Stimulated activated CD8-positive, alpha-beta memory T cell treated with anti-CD3 and anti-CD28 coated beads, Interleukin-12 subunit alpha, Interleukin-12 subunit beta, amount 100 ng/mL, for 1 hour (primary cell): Measurements from ENCODE around the gene TLL1.

ENCODE experiments used
- DNase-seq: peaks from one replicate; pipeline ENCODE4 v3.0.0-alpha.2; 2020; ENCODE audit warnings: low read depth

The TLL1 gene

GRCh38 chr4:165894159-165894558 is 21.1 kb downstream of the TLL1 start:
- no peak for DNase-seq

DNA sequence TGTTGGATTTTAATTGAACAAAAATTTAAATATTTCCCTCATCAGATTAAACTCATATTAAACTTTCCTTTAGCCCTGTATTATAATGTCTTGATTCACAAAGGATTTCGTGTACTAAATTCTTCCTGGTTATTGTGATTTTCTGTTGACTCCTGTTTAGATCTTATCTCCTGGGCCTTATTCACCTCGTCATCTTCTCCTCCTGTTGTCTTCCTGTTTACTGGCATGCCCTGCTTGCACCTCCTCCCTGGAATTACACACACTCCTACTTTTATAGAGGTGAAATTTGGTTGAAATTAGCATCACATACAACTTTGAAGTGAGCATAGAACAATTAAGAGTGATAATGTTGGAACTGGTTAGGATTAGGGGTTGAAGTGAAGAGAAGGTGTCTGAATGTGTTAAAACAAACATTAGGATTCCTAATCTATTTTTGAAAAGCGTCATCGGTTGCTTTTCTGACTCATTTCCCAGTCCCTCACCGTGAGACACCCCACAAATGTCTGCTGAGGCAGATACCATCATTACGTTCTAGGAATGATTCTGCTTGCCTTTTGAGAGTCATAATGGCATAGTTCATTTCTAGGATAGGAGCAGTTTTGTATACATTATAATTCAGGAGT is 32.5 kb downstream of the TLL1 start:
- DNase-seq = no peak

GRCh38 chr4:165906272-165906671 is 33.2 kb downstream of the TLL1 start:
- DNase-seq = no peak

DNA sequence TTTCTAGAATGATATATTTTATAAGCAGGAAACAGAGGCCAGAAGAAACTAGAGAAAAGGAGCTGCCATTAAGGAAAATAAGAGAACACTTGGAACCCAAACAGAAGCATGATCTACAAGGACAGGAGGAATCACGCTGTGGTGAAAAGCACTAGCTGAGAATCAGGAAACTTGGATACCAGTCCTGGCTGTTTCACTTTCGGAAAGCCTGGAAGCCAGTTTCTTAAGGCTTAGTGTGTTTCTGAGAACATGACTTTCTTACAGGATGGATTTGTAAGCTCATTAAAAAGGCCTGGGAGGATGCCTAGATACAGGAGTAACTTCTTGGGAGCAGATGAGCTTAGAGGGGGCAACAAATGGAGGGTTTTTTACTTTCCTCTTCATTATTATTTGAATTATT is 36.9 kb downstream of the TLL1 start:
- DNase-seq = no peak

DNA sequence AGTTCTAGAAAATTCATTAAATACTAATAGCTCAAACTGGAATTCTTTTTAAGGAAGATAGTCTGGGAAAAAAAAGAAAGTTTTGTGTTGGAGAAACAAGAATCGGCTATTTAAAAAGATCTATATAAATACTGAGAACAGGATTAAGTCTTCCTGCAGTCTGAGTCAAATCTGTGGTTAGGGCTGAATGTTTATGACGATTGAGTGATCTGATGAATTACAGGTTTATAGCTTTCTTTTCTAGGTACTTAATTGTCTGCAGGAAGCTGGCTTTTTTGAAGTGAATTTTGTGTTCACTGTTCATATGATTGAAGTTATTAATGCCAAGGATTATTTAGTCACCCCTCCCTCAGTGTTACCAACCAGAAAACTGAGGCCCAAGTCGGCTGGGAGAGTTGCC is 42.2 kb downstream of the TLL1 start:
- no peak for DNase-seq

DNA sequence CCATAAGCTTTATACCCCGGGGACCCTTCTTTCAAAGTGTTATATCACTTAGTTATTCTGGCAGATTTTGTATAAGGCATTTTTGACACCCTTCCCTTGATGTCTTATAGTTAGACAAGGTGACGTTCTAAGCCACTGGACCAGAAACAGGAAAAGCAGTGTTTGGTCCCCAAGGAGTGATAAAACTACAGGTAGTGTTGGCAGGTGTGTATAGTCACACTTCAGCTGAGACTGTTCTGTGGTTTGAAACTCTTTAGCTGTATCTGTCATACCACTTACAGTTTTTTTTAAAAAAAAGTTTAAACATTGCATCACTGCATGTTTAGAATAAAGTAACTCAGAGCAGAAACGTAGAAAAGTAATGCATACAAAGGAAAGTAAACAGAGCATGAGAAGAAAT is 48.5 kb downstream of the TLL1 start:
- DNase-seq = no peak

- no peak for DNase-seq
Observed at GRCh38 chr4:165922747-165923146, 49.7 kb downstream of the TLL1 start.

DNA sequence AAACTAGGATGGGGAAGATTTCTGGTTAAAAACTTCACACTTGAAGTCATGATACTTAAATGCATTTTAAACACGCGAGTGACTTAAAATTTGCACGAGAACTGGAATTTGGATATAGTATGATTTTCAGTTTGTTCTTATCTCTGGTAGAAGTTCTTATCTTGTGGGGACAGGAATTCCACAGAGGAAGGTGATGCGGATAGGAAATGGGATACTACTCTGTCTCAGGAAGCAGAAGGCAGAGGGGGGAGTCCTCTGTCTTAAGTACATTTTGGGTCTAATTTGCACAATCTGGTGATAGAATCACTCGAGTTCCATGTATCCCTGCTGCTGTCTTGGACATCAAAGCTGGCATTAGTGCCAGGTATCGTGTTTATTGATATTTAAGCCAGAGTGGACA is 53.3 kb downstream of the TLL1 start:
- DNase-seq = no peak

- DNase-seq = no peak
Observed at GRCh38 chr4:165927366-165927765, 54.3 kb downstream of the TLL1 start.

DNA sequence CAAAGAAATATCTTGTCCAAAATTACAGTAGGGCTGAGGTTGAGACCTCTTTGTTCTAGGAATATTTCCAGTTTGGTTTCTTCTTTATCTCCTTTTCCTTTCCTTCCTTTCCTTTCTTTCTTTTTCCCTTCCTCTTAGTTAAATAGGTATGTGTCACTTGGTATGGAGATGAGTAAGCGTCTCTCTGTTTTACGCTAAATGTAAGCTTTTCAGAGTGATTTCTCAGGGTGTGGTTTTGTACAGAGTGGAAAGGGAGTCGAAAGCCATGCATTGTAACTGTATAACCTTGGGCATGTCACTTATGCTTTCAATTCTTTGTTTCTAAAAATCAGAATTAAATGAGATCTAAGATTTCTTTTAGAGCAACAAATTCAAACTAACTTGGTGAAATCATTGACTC is 54.8 kb downstream of the TLL1 start:
- DNase-seq = no peak

GRCh38 chr4:165928601-165929000 is 55.6 kb downstream of the TLL1 start:
- DNase-seq = no peak

DNA sequence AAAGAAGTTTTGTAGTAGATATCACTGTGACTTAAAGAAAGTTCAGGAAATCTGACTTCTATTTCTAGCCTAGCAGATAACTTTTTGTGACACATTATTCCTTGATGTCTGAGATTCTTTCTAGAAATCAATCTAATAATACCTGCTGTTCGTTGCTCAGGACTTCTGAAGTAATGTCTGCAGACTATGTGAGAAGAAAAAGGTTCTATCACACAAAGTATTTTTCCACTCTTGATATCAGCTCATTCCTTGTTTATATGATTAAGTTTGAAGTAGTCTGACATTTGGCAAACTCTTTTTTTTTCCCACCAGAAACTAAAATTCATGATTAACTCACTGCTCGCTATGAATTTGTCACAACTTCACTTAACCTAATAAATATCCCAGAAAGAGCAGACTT is 56.6 kb downstream of the TLL1 start:
- DNase-seq = no peak

- DNase-seq = no peak
Observed at GRCh38 chr4:165931741-165932140, 58.7 kb downstream of the TLL1 start.

DNA sequence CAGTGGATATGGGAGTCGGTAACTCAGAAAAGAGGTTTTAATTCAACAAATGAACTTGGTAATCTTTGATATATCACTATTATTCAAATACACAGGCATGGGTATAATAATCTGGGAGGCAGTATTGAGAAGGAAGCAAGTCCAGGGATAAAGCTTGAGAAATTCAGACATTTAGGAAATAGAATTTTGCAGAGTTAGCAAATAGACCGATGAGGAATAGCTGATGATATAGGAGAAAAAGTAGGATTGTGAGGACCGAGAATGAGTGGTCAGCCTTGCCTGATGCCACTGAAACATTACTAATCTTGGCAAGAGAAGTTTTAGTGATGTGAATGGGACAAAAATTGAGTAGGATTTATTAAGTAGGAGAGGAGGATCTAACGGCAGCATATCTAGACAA is 71.9 kb downstream of the TLL1 start:
- DNase-seq = no peak

DNA sequence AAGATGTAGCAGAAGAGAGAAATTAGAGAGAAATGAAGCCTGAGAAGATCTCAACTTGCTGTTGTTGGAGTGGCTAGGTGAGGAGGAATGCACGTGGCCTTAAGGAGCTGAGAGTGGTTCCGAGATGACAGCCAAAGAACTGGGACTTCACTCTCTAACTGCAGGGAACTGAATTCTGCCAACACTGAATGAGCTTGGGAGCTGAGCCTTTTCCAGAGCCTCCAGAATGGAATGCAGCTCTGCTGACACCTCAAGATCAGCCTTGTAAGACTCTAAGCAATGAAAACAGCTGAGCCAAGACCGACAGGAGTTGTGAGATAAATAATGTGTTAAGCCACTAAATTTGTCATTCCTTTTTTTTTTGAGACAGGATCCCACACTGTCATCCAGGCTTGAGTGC is 73.0 kb downstream of the TLL1 start:
- no peak for DNase-seq

DNA sequence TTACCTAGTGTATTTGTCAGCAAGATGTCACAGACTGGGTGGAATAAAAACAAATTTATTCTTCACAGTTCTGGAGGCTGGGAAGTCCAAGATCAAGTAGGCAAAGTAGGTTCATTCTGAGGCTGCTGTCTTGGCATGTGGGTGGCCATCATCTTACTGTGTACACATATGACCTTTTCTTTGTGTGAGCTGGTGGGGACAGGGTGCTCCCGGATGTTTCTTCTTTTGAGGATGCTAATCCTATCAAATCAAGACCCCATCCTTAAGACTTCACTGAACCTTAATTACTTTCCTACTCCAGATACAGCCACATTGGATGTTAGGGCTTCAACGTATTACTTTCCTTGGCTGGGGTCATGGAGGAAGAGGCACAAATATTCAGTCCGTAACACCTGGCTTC is 74.0 kb downstream of the TLL1 start:
- DNase-seq = no peak

- no peak for DNase-seq
Observed at GRCh38 chr4:165953181-165953580, 80.1 kb downstream of the TLL1 start.

GRCh38 chr4:165963621-165964020 is 90.6 kb downstream of the TLL1 start:
- no peak for DNase-seq

- no peak for DNase-seq
Observed at GRCh38 chr4:165964591-165964990, 91.6 kb downstream of the TLL1 start.

GRCh38 chr4:165965503-165965902 is 92.5 kb downstream of the TLL1 start:
- no peak for DNase-seq

DNA sequence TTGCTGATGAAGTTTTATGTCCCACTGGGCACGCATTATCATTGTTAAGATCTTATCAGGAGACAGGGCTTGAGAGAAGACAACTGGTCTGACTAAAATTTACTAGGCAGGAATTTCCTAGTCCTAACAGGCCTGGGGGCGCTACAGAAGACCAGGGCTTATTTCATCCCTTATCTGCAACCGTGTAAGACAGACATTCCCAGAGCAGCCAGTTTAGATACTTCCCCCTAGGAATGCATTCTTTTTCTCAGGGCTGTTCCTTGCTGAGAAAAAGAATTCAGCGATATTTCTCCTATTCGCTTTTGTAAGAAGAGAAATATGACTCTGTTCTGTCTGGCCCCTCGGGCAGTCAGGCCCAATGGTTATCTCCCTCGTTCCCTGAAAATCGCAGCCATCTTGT is 93.8 kb downstream of the TLL1 start:
- no peak for DNase-seq

GRCh38 chr4:165967486-165967885 is 94.4 kb downstream of the TLL1 start:
- DNase-seq = no peak

- DNase-seq = no peak
Observed at GRCh38 chr4:165970703-165971420, 97.8 kb downstream of the TLL1 start.

GRCh38 chr4:165971446-165971845 is 98.4 kb downstream of the TLL1 start:
- DNase-seq = no peak
